Liver (tissue), 9 donors: Measurements from ENCODE around the gene PLEKHG4. TPM values are rescaled to one million over a fixed set of nuclear protein-coding genes. Genes with fewer than 3 reads are reported as not detected.

Experiments used
- DNase-seq: peaks from one replicate; pipeline ENCODE4 v3.0.0-alpha.2; 2017; ENCODE audit warnings: low spot score
- H3K27ac ChIP-seq, 2 donors: one replicate each; pipeline ENCODE4 v1.7.0; 2013; ENCODE audit warnings: inconsistent platforms in 2 of 2, low read length in 2 of 2, control low read depth in 1 of 2, low read depth in 1 of 2, mild to moderate bottlenecking in 1 of 2
- H3K27me3 ChIP-seq, 4 donors: one replicate each; pipeline versions ENCODE4 v1.6.1 to v1.7.0; 2013; ENCODE audit warnings: low read length in 3 of 4, inconsistent platforms in 1 of 4, mild to moderate bottlenecking in 1 of 4, moderate library complexity in 1 of 4; ENCODE audit not compliant: control insufficient read depth in 4 of 4, insufficient read depth in 4 of 4
- H3K36me3 ChIP-seq, 4 donors: one replicate each; pipeline versions ENCODE4 v1.6.1 to v1.7.0; 2013; ENCODE audit warnings: low read length in 3 of 4, mild to moderate bottlenecking in 3 of 4, low read depth in 1 of 4, moderate library complexity in 1 of 4; ENCODE audit not compliant: control insufficient read depth in 4 of 4, insufficient read depth in 3 of 4
- H3K4me1 ChIP-seq, 4 donors: one replicate each; pipeline versions ENCODE4 v1.6.1 to v1.7.0; 2013; ENCODE audit warnings: low read length in 3 of 4, mild to moderate bottlenecking in 3 of 4, moderate library complexity in 1 of 4; ENCODE audit not compliant: control insufficient read depth in 4 of 4, insufficient read depth in 4 of 4
- H3K4me3 ChIP-seq, 3 donors: one replicate each; pipeline versions ENCODE4 v1.6.1 to v1.7.0; 2013; ENCODE audit warnings: low read length in 3 of 3, control low read depth in 1 of 3, low read depth in 1 of 3, mild to moderate bottlenecking in 1 of 3
- H3K9ac ChIP-seq, 2 donors: one replicate each; pipeline ENCODE4 v1.7.0; 2013; ENCODE audit warnings: low read length in 2 of 2, mild to moderate bottlenecking in 2 of 2, moderate library complexity in 2 of 2, control low read depth in 1 of 2, low read depth in 1 of 2
- H3K9me3 ChIP-seq, 4 donors: one replicate each; pipeline versions ENCODE4 v1.6.1 to v1.7.0; 2013; ENCODE audit warnings: low read length in 3 of 4; ENCODE audit not compliant: control insufficient read depth in 4 of 4
- EGR1 ChIP-seq, 2 donors: IDR thresholded peaks; 2 replicates each; pipeline ENCODE4 v1.6.1; 2016 to 2018; ENCODE audit warnings: antibody characterized with exemption in 2 of 2, low read depth in 2 of 2
- FOXA2 ChIP-seq: IDR thresholded peaks from 2 replicates; pipeline ENCODE4 v1.6.1; 2016; ENCODE audit warnings: antibody characterized with exemption
- GABPA ChIP-seq, 2 donors: IDR thresholded peaks in 1 of 2; conservative IDR thresholded peaks in 1 of 2; 2 replicates each; pipeline ENCODE4 v1.6.1; 2016; ENCODE audit warnings: antibody characterized with exemption in 2 of 2, mild to moderate bottlenecking in 1 of 2, moderate library complexity in 1 of 2
- HNF4G ChIP-seq: IDR thresholded peaks from 2 replicates; pipeline ENCODE4 v1.6.1; 2016; ENCODE audit warnings: antibody characterized with exemption
- JUND ChIP-seq, 2 donors: IDR thresholded peaks; 2 replicates each; pipeline ENCODE4 v1.6.1; 2016; ENCODE audit warnings: antibody characterized with exemption in 2 of 2
- MAX ChIP-seq: IDR thresholded peaks from 2 replicates; pipeline ENCODE4 v1.6.1; 2016; ENCODE audit warnings: antibody characterized with exemption
- NR2F2 ChIP-seq: IDR thresholded peaks from 2 replicates; pipeline ENCODE4 v1.6.1; 2016; ENCODE audit warnings: antibody characterized with exemption
- RXRA ChIP-seq, 2 donors: IDR thresholded peaks; 2 replicates each; pipeline ENCODE4 v1.6.1; 2017 to 2018; ENCODE audit warnings: antibody characterized with exemption in 2 of 2, mild to moderate bottlenecking in 1 of 2
- SP1 ChIP-seq: IDR thresholded peaks from 2 replicates; pipeline ENCODE4 v1.6.1; 2018; ENCODE audit warnings: antibody characterized with exemption, mild to moderate bottlenecking
- YY1 ChIP-seq: IDR thresholded peaks from 2 replicates; pipeline ENCODE4 v1.6.1; 2016; ENCODE audit warnings: antibody characterized with exemption, mild to moderate bottlenecking
- ZBTB33 ChIP-seq: IDR thresholded peaks from 2 replicates; pipeline ENCODE4 v1.6.1; 2016; ENCODE audit warnings: antibody characterized with exemption
- WGBS: extraction: QIAGEN DNeasy Blood & Tissue Kit; methylation state at CpG from one replicate; pipeline ENCODE4 v1.1.7; 2013; 5-methylcytosine and 5-hydroxymethylcytosine counted together
- polyA plus RNA-seq, 2 donors: library from polyadenylated mRNA; stranded (reverse) in 1 of 2; unstranded in 1 of 2; fragments of 200-250 nt in 1 of 2; fragments of >200 nt in 1 of 2; fragmentation: Nextera tagmentation in 1 of 2; extraction: Ambion mirVana in 1 of 2; gene quantifications; one replicate each; pipeline versions ENCODE4 v1.2.1 to v1.2.3, GENCODE V29; 2013 to 2015
- total RNA-seq, 2 donors: library from RNA; depleted of rRNA; stranded (reverse); fragments of >200 nt; gene quantifications; one replicate each; pipeline ENCODE4 v1.2.3, GENCODE V29; 2014
- TF ChIP-seq, protein P1 (sequence below): IDR thresholded peaks from 2 replicates; pipeline ENCODE4 v1.6.1; 2016; ENCODE audit warnings: antibody characterized with exemption, mild to moderate bottlenecking
- TF ChIP-seq, protein P2 (sequence below): IDR thresholded peaks from 2 replicates; pipeline ENCODE4 v1.6.1; 2016; ENCODE audit warnings: antibody characterized with exemption
- donor health status: healthy.
- donor health status: healthy.
- donor health status: healthy.
- donor health status: healthy.
- donor health status: healthy.

The PLEKHG4 gene
- total and polyA plus RNA-seq, 4 donors: 0.21 to 2.6 (median 0.68) TPM

- WGBS: 74% methylated on average over 5 of the region's 5 CpGs
- Histone ChIP-seq H3K9me3 (no peaks in the 10 kb centered on the region), H3K4me1 (no peaks in the 10 kb centered on the region), H3K27ac (no peak overlapping the region), H3K4me3 (no peak overlapping the region), H3K9ac (no peak overlapping the region), H3K36me3 (no peaks in the 10 kb centered on the region), H3K27me3 (no peaks in the 10 kb centered on the region)
- DNase-seq: no peak
- TF ChIP-seq HNF4G: no peak
- no peak for TF ChIP-seq MAX
- no peak for TF ChIP-seq GABPA (IDR thresholded peaks at IDR 0.05 in 1 of 2, conservative IDR thresholded peaks at IDR 0.05 in 1 of 2)
- TF ChIP-seq RXRA (IDR thresholded peaks at IDR 0.05): no peak
- no peak for TF ChIP-seq EGR1 (IDR thresholded peaks at IDR 0.05; ENCODE audit: low read depth in 2 of 2)
- no peak for TF ChIP-seq NR2F2
- TF ChIP-seq, protein P1, sequence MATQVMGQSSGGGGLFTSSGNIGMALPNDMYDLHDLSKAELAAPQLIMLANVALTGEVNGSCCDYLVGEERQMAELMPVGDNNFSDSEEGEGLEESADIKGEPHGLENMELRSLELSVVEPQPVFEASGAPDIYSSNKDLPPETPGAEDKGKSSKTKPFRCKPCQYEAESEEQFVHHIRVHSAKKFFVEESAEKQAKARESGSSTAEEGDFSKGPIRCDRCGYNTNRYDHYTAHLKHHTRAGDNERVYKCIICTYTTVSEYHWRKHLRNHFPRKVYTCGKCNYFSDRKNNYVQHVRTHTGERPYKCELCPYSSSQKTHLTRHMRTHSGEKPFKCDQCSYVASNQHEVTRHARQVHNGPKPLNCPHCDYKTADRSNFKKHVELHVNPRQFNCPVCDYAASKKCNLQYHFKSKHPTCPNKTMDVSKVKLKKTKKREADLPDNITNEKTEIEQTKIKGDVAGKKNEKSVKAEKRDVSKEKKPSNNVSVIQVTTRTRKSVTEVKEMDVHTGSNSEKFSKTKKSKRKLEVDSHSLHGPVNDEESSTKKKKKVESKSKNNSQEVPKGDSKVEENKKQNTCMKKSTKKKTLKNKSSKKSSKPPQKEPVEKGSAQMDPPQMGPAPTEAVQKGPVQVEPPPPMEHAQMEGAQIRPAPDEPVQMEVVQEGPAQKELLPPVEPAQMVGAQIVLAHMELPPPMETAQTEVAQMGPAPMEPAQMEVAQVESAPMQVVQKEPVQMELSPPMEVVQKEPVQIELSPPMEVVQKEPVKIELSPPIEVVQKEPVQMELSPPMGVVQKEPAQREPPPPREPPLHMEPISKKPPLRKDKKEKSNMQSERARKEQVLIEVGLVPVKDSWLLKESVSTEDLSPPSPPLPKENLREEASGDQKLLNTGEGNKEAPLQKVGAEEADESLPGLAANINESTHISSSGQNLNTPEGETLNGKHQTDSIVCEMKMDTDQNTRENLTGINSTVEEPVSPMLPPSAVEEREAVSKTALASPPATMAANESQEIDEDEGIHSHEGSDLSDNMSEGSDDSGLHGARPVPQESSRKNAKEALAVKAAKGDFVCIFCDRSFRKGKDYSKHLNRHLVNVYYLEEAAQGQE: no peak
- no peak for TF ChIP-seq YY1
- TF ChIP-seq SP1: no peak
- no peak for TF ChIP-seq ZBTB33
These were observed 32.5 kb downstream of the PLEKHG4 start for GRCh38 chr16:67311607-67312488.

GRCh38 chr16:67312719-67313118 lies 33.4 kb downstream of the PLEKHG4 start:
- no peak overlapping the region for H3K4me3 ChIP-seq
- no peaks in the 10 kb centered on the region for H3K4me1 ChIP-seq
- no peaks in the 10 kb centered on the region for H3K36me3 ChIP-seq
- H3K9ac ChIP-seq: no peak overlapping the region
- H3K27ac ChIP-seq: no peak overlapping the region
- no peak for TF ChIP-seq JUND (IDR thresholded peaks at IDR 0.05)
- no peak for TF ChIP-seq NR2F2
- TF ChIP-seq, protein P2, sequence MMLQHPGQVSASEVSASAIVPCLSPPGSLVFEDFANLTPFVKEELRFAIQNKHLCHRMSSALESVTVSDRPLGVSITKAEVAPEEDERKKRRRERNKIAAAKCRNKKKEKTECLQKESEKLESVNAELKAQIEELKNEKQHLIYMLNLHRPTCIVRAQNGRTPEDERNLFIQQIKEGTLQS: no peak
- TF ChIP-seq FOXA2: no peak
- no peak for TF ChIP-seq EGR1 (IDR thresholded peaks at IDR 0.05; ENCODE audit: low read depth in 2 of 2)
- H3K27me3 ChIP-seq: no peaks in the 10 kb centered on the region
- H3K9me3 ChIP-seq: no peaks in the 10 kb centered on the region
- DNase-seq: no peak
